SU-DHL-6 (cell line): ENCODE results near the gene CNPY3.

Experiments
- EZH2phosphoT487 ChIP-seq: fragments of 200-600 bp; sonication (generic), shearing (Covaris generic); conservative IDR thresholded peaks from 2 replicates; pipeline ENCODE4 v1.6.1; 2018; ENCODE audit warnings: mild to moderate bottlenecking, antibody characterized with exemption, low read length, moderate library complexity, mixed read lengths
- TF ChIP-seq, protein P1 (sequence below): fragments of 200-600 bp; sonication (generic); IDR thresholded peaks from one replicate; pipeline ENCODE4 v1.5.1; 2017; ENCODE audit warnings: antibody characterized with exemption, mild to moderate bottlenecking, low read length, moderate library complexity; ENCODE audit not compliant: insufficient read depth, poor library complexity, severe bottlenecking

DNA sequence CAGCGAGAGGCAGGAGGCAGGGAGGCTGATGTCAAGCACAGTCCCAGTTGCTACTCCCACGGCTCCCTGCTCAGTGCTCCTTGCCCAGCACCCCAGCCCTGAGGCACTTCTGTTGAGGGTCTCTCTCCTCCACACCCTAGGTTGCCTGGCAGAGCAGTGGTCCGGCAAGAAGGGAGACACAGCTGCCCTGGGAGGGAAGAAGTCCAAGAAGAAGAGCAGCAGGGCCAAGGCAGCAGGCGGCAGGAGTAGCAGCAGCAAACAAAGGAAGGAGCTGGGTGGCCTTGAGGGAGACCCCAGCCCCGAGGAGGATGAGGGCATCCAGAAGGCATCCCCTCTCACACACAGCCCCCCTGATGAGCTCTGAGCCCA is 9.1 kb downstream of the CNPY3 start:
- TF ChIP-seq, protein P1, sequence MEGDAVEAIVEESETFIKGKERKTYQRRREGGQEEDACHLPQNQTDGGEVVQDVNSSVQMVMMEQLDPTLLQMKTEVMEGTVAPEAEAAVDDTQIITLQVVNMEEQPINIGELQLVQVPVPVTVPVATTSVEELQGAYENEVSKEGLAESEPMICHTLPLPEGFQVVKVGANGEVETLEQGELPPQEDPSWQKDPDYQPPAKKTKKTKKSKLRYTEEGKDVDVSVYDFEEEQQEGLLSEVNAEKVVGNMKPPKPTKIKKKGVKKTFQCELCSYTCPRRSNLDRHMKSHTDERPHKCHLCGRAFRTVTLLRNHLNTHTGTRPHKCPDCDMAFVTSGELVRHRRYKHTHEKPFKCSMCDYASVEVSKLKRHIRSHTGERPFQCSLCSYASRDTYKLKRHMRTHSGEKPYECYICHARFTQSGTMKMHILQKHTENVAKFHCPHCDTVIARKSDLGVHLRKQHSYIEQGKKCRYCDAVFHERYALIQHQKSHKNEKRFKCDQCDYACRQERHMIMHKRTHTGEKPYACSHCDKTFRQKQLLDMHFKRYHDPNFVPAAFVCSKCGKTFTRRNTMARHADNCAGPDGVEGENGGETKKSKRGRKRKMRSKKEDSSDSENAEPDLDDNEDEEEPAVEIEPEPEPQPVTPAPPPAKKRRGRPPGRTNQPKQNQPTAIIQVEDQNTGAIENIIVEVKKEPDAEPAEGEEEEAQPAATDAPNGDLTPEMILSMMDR: no peak
- no peak for TF ChIP-seq EZH2phosphoT487
